ENCODE results near the gene NPAS3.
A peak's percentile ranks its signal among the peaks of the same experiment; 100 is the strongest.

Gene NPAS3

GRCh38 chr14:33126433-33126832 is 187.8 kb downstream of the NPAS3 start:
- no peak for DNase-seq (ENCODE audit: low read depth, low spot score)
- no peak overlapping the region for H3K4me3 ChIP-seq (ENCODE audit: low read length)

DNA sequence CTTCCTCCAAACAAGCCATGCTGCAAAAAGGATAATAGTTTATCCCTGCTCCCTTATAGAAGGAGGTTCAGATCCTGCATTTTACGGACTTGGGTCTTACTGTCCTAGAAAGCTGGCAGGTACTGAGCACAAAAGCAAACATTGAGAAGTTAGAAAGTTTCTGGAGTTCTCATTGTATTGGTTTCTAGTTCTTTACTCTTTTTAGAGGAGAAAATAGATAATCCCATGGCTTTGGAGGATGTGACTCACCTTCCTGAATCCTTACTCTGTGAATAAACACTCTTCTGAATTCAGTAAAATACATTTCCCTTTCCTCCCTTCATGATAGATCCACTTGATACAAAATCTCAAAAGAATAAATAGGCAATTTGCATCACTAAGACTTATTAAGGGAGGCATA is 188.9 kb downstream of the NPAS3 start:
- H3K4me3 ChIP-seq (ENCODE audit: low read length) = no peak overlapping the region
- no peak for DNase-seq (ENCODE audit: low read depth, low spot score)

DNA sequence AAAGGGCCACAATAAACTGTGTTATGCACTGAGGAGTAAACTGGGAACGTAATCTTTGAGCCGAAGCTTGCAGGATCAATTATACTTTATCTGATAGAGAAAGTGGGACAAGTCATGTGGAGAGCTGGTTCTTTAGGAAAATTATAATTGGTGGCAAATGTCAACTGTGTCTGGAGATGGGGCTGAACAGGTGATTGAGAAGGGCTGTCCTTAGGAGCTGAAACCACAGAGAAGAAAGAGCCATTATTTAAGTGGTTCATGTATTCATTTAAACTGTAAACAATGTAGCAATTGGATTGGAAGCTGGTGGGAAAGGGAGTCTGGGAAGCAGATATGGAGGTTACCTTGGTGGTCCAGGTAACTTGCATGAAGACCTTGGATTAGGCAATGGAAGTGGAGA is 193.1 kb downstream of the NPAS3 start:
- H3K4me3 ChIP-seq (ENCODE audit: low read length) = no peak overlapping the region
- DNase-seq (ENCODE audit: low read depth, low spot score) = no peak

DNA sequence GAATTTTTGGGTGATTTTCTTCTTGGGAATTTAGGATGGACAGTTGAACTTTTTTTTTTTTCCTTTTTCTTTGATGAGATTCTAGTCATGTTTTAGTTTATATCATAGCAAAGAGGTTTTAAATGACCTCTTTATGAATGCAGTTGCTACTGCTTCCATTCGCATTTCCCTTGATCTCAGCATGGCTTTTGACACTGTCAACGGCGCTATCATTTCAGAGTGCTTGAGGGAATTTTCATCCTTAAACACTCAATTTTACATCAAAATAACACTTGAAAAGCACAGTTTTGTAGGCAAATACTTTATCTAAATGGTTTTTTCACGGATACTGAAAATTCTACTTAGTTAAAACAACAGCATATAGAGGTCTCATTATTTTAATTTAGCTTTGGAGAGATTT is 195.5 kb downstream of the NPAS3 start:
- H3K4me3 ChIP-seq (ENCODE audit: low read length) = no peak overlapping the region
- no peak for DNase-seq (ENCODE audit: low read depth, low spot score)

DNA sequence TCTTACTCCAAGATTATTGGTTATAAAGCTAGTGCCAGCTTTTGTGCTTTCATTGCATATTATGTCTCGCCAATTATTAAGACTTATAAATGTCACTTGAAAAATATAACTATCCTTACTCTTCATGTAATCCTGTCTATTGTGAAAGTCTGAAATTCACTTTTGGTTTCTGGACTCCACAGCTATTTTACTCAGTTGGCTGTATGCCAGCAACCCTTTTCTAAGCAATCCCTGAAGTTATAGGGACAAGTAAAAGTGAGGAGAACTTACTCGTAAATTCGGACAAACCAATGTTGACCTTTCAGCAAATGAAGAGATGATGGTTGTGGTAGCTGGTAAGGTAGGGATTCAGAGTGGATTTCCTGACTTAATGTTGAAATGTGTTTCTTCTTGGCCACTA is 196.3 kb downstream of the NPAS3 start:
- no peak overlapping the region for H3K4me3 ChIP-seq (ENCODE audit: low read length)
- no peak for DNase-seq (ENCODE audit: low read depth, low spot score)

GRCh38 chr14:33150666-33151428 is 212.2 kb downstream of the NPAS3 start:
- H3K4me3 ChIP-seq (ENCODE audit: low read length) = no peak overlapping the region
- DNase-seq (ENCODE audit: low read depth, low spot score) = no peak

DNA sequence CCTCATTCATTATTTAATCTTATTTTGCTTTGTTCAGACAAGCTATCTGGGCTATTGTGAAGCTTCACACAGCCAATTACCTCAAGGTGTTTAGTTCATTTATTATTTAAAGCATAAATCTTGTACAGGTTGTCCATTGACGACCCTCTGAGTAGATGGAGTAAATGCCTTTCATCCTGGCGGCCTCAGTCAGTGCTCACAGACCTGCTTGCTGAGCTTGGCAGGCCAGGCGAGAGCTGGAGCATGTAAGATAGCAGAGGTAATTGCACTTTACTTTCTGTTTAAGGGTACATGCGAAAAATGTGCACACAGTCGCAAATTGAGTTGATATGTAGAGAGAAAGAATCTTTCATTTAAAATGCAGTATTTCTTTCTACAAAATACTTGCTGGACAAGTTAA is 224.4 kb downstream of the NPAS3 start:
- no peak overlapping the region for H3K4me3 ChIP-seq (ENCODE audit: low read length)
- no peak for DNase-seq (ENCODE audit: low read depth, low spot score)

DNA sequence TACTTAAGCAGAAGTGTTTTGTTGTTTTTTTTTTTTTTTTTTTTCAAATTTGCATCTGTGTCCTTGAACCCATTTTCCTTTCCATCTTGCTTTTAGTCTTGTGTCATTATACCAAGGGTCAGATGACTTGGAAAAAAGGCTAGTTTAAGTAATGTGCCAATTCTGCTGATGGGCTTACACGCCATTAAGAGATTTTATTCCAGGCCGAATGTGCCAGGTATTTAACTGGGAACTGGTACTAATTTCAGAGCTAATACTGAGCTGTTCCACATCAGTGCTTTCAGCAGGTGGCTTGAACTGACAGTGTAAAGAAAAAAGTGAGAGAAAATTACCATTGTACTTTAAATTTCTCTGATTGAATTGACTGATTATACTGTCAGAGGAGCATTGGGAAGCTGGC is 224.9 kb downstream of the NPAS3 start:
- H3K4me3 ChIP-seq (ENCODE audit: low read length) = no peak overlapping the region
- DNase-seq (ENCODE audit: low read depth, low spot score) = no peak

- DNase-seq (ENCODE audit: low read depth, low spot score) = no peak
- H3K4me3 ChIP-seq (ENCODE audit: low read length) = no peak overlapping the region
Measured at GRCh38 chr14:33165144-33165925, 226.7 kb downstream of the NPAS3 start.

GRCh38 chr14:33165926-33166289 is 227.2 kb downstream of the NPAS3 start:
- no peak overlapping the region for H3K4me3 ChIP-seq (ENCODE audit: low read length)
- DNase-seq (ENCODE audit: low read depth, low spot score) = no peak

- no peak overlapping the region for H3K4me3 ChIP-seq (ENCODE audit: low read length)
- DNase-seq (ENCODE audit: low read depth, low spot score) = no peak
Measured at GRCh38 chr14:33175951-33176350, 237.3 kb downstream of the NPAS3 start.

GRCh38 chr14:33184587-33184986 is 245.9 kb downstream of the NPAS3 start:
- DNase-seq (ENCODE audit: low read depth, low spot score) = no peak
- no peak overlapping the region for H3K4me3 ChIP-seq (ENCODE audit: low read length)

DNA sequence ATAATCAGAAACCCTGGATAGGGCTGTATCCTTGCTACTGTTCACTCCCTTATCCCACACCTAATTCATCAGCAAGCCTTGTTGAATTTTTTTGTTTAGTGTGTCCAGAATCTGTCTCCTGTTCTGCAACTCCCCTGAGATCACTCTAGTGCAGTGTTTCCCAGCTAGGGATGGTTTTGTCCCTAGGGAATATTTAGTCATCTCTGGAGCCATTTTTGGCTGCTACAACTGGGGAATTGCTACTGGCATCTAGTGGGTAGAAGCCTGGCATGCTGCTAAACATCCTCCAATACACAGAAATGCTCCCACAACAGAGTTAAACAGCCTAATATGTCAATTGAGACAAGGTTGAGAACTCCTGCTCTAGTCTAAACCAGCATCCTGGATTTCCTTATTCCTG is 248.0 kb downstream of the NPAS3 start:
- DNase-seq (ENCODE audit: low read depth, low spot score) = no peak
- H3K4me3 ChIP-seq (ENCODE audit: low read length) = no peak overlapping the region

DNA sequence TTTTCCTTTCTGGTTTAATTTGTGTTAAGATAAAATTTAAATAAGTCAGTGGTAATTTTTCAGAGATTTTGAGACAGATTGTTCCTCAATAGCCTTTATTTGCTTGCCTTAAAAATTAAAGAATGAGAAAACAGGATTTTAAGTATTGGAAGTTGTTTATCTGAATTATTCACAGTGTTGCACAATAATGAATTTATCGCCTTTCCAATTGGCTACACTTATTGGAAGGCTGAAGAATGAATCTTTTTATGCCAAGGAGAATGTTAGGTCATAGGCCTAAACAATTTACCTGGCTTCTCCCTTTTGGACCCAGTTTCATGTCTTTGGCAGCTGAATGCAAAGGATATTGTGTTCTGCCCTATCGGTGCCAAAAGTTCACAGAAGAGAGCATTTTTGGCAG is 250.2 kb downstream of the NPAS3 start:
- DNase-seq (ENCODE audit: low read depth, low spot score) = no peak
- no peak overlapping the region for H3K4me3 ChIP-seq (ENCODE audit: low read length)

DNA sequence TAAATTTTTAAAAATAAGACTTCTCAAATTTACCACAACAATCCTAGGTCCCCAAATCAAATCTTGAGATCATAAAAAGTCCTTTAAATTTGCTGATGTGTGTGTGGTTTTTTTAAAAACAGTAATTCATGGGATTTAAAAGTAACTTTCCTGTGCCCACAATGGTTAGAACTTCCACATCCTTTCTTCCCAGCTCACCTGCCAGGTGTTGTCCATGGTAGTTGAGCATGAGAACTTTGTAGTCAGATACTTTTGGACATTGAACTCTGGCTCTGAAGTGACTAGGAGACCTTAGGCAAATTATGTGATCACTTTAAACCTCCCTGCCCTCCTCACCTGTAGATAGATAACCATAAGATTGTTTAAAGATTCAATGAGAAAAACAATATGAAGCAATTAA is 253.2 kb downstream of the NPAS3 start:
- no peak for DNase-seq (ENCODE audit: low read depth, low spot score)
- H3K4me3 ChIP-seq (ENCODE audit: low read length) = no peak overlapping the region

DNA sequence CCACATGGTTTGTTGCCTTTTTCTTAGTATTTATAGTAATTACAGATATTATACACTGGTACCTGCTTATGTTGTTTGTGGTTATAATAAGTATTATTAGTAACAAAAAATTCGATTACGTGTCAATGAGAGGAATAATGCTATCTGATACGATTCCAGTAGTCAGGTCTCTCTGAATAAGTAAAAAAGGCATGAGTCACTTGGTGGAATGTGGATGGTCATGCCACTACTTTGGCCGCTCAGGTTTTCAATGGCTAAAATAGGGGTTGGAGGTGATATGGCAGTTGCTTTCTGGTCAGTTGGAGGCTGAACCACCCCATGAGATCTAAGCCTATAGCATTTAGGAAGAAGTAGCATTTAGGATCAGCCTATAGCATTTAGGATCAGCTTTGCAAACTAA is 255.9 kb downstream of the NPAS3 start:
- H3K4me3 ChIP-seq (ENCODE audit: low read length) = no peak overlapping the region
- DNase-seq (ENCODE audit: low read depth, low spot score) = no peak

GRCh38 chr14:33198684-33199083 is 260.0 kb downstream of the NPAS3 start:
- no peak overlapping the region for H3K4me3 ChIP-seq (ENCODE audit: low read length)
- no peak for DNase-seq (ENCODE audit: low read depth, low spot score)

DNA sequence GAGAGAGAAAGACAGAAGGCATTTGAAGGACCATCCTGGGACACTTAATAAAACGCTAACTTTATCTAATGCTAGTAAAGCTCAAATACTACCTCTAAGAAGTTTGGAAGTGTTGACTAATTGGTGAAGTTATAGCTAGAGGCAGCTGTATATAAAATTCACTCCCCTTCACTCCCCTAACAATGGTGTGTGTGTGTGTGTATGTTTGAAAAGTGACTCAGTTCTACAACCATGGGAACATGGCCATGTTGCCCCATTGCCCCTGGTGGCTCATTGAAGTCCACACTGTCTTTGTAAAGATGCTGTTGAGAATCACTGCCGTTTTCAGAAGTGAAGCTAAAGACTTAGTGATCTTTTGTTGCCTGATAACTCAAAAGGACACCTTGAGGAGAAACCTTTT is 262.4 kb downstream of the NPAS3 start:
- no peak overlapping the region for H3K4me3 ChIP-seq (ENCODE audit: low read length)
- no peak for DNase-seq (ENCODE audit: low read depth, low spot score)

DNA sequence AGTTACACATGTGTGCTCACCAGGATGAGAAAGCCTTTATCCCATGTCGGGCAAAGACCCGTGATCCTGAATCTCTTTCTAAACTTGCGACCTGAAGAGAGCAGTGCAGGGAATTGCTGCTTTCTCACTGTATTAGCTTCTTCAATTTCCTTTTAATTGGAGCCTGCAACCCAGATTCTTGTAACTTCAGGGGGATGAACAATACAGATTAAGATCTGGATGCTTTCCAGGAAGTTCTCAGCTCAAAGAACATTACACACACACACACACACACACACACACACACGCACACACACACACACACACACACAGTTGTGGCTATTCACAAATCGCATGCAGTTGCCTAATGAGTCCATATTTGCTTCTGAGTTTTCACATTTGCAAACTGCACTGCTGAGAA is 268.3 kb downstream of the NPAS3 start:
- H3K4me3 ChIP-seq (ENCODE audit: low read length) = no peak overlapping the region
- DNase-seq (ENCODE audit: low read depth, low spot score) = no peak

GRCh38 chr14:33207467-33208017 is 268.9 kb downstream of the NPAS3 start:
- no peak for DNase-seq (ENCODE audit: low read depth, low spot score)
- no peak overlapping the region for H3K4me3 ChIP-seq (ENCODE audit: low read length)

DNA sequence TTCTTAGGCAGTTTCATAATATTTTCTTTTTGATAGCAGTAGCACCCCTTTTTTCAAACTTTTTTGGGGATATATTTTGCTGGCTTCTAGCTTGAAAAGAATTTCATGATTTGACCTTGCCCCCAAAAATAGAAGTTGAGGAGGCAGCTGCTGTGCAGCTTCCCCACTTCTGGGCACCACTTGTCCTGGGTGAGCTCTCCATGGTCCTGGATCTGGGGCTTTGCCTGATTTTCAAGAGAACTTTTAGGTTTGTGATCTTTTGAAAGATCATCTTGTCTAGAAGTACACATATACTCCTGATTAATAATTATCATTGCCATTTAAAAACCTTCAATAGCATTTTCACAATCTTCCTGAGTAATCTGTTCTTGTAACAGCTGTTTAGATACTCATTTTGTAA is 271.6 kb downstream of the NPAS3 start:
- peak; percentile 8 for DNase-seq (ENCODE audit: low read depth, low spot score)
- no peak overlapping the region for H3K4me3 ChIP-seq (ENCODE audit: low read length)

Data from Jurkat, Clone E6-1 (cell line).